Camera-type eye (tissue), 1 donor: Measurements from ENCODE around the gene KLC4. TPM values are rescaled to one million over a fixed set of nuclear protein-coding genes. Genes with fewer than 3 reads are reported as not detected.

Experiments used
- total RNA-seq: library from RNA; depleted of rRNA; stranded (reverse); fragments of >200 nt; gene quantifications from one replicate; pipeline ENCODE4 v1.2.3, GENCODE V29; 2014

KLC4 gene
- 63.3 TPM for total RNA-seq

GRCh38 chr6:43059168-43060033 is at the start of gene KLC4, which contains the start of gene MRPL2:
KLC4 (plus strand) TSS chr6:43059631; CDS start chr6:43061336, 1,705 bp downstream.
MRPL2 (minus strand) TSS chr6:43059434; CDS start chr6:43059381, 53 bp downstream.

GRCh38 chr6:43013843-43014433 is 45.5 kb upstream of the KLC4 start, which contains the start of the genes KLHDC3 and MEA1:
KLHDC3 (plus strand) TSS chr6:43014249; CDS start chr6:43017193, 2,944 bp downstream.
MEA1 (minus strand) TSS chr6:43013946; CDS start chr6:43013813, 133 bp downstream.

GRCh38 chr6:43021270-43022047 is 38.0 kb upstream of the KLC4 start, which contains the start of gene RRP36:
RRP36 (plus strand) TSS chr6:43021623; CDS start chr6:43021655, 32 bp downstream.

GRCh38 chr6:43053545-43054205 is 5.8 kb upstream of the KLC4 start, which contains the start of gene CUL7:
CUL7 (minus strand) TSS chr6:43053851; CDS start chr6:43052788, 1,063 bp downstream.

GRCh38 chr6:43075670-43076463 is 16.4 kb downstream of the KLC4 start, which contains the start of gene PTK7:
PTK7 (plus strand) TSS chr6:43076314; CDS start chr6:43076489, 175 bp downstream.

Other genes starting within 250 kb of the KLC4 start
- 115 TPM for gene RPL7L1, start 180.0 kb upstream of the KLC4 start, total RNA-seq
- gene PTCRA, start 143.6 kb upstream of the KLC4 start, total RNA-seq, result not detected
- gene CNPY3, start 130.2 kb upstream of the KLC4 start, total RNA-seq, result 39.6 TPM
- gene GNMT, start 98.9 kb upstream of the KLC4 start, total RNA-seq, result not detected
- 29.6 TPM for gene PEX6, start 80.5 kb upstream of the KLC4 start, total RNA-seq
- 31.1 TPM for gene PPP2R5D, start 75.1 kb upstream of the KLC4 start, total RNA-seq
- 37.6 TPM for gene MEA1, start 45.7 kb upstream of the KLC4 start, total RNA-seq
- 128 TPM for gene KLHDC3, start 45.4 kb upstream of the KLC4 start, total RNA-seq
- 44.5 TPM for gene RRP36, start 38.0 kb upstream of the KLC4 start, total RNA-seq
- 33.0 TPM for gene CUL7, start 5.8 kb upstream of the KLC4 start, total RNA-seq
- 17.3 TPM for gene MRPL2, start 197 bp upstream of the KLC4 start, total RNA-seq
- gene PTK7, start 16.7 kb downstream of the KLC4 start, total RNA-seq, result 76.4 TPM
- 17.2 TPM for gene SRF, start 111.6 kb downstream of the KLC4 start, total RNA-seq
- gene CUL9, start 122.6 kb downstream of the KLC4 start, total RNA-seq, result 45.0 TPM
- gene DNPH1, start 169.8 kb downstream of the KLC4 start, total RNA-seq, result 34.7 TPM
- gene TTBK1, start 183.8 kb downstream of the KLC4 start, total RNA-seq, result 4.6 TPM
- not detected for gene SLC22A7, start 238.6 kb downstream of the KLC4 start, total RNA-seq
- gene CRIP3, start 249.2 kb downstream of the KLC4 start, total RNA-seq, result not detected